WERI-Rb-1 (cell line): Measurements from ENCODE around the gene SNX9.

Source experiments
- DNase-seq: peaks from one replicate; pipeline ENCODE4 v3.0.0-alpha.2; 2020
- H3K27ac ChIP-seq: fragments of 250-450 bp; sonication (Bioruptor Pico); 2 replicates; pipeline ENCODE4 v1.5.1; 2020; ENCODE audit warnings: mild to moderate bottlenecking, moderate library complexity
- H3K27me3 ChIP-seq: fragments of 250-450 bp; sonication (Bioruptor Pico); 2 replicates; pipeline ENCODE4 v1.5.1; 2021; ENCODE audit warnings: mild to moderate bottlenecking, low read depth, moderate library complexity; ENCODE audit not compliant: insufficient read depth, severe bottlenecking
- H3K36me3 ChIP-seq: fragments of 250-450 bp; sonication (Bioruptor Pico); 2 replicates; pipeline ENCODE4 v1.5.1; 2020; ENCODE audit warnings: mild to moderate bottlenecking, moderate library complexity
- H3K4me3 ChIP-seq: 2 replicates; pipeline ENCODE4 v1.5.1; 2011; ENCODE audit warnings: low read depth, mild to moderate bottlenecking, control low read depth, low read length
- H3K9me3 ChIP-seq: fragments of 250-450 bp; sonication (Bioruptor Pico); 2 replicates; pipeline ENCODE4 v1.5.1; 2021; ENCODE audit warnings: mild to moderate bottlenecking, moderate library complexity; ENCODE audit not compliant: severe bottlenecking
- CTCF ChIP-seq: IDR thresholded peaks from 2 replicates; pipeline ENCODE4 v1.5.1; 2011; ENCODE audit warnings: low read depth, mild to moderate bottlenecking, control low read depth, inconsistent platforms, low read length

The SNX9 gene

DNA sequence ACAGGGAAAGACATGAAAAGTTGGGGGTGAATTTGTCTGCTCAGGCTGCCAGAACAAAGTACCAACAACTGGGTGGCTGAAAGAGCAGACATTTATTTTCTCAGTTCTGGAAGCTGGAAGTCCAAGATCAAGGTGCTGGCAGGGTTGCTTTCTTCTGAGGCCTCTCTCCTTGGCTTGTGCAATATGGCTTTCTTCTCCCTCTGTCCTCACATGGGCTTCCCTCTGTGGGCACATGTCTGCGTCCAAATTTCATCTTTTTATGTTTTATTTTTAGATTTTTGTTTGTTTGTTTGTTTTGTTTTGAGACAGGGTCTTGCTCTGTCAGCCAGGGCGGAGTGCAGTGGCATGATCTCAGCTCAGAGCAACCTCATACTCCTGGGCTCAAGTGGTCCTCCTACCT lies 152.4 kb downstream of the SNX9 start:
- no peak for TF ChIP-seq CTCF
- Histone ChIP-seq H3K36me3 (no peaks in the 10 kb centered on the region), H3K9me3 (no peaks in the 10 kb centered on the region), H3K27me3 (no peaks in the 10 kb centered on the region), H3K27ac (no peak overlapping the region), H3K4me3 (no peak overlapping the region)
- DNase-seq = no peak

GRCh38 chr6:157976345-157977175 lies 153.5 kb downstream of the SNX9 start:
- H3K36me3 ChIP-seq = no peaks in the 10 kb centered on the region
- TF ChIP-seq CTCF = no peak
- no peak overlapping the region for H3K27ac ChIP-seq
- DNase-seq = no peak
- H3K27me3 ChIP-seq = no peaks in the 10 kb centered on the region
- no peak overlapping the region for H3K4me3 ChIP-seq
- H3K9me3 ChIP-seq = no peaks in the 10 kb centered on the region

GRCh38 chr6:157977176-157977804 lies 154.2 kb downstream of the SNX9 start:
- no peaks in the 10 kb centered on the region for H3K9me3 ChIP-seq
- DNase-seq = no peak
- H3K27me3 ChIP-seq = no peaks in the 10 kb centered on the region
- H3K27ac ChIP-seq = no peak overlapping the region
- H3K4me3 ChIP-seq = no peak overlapping the region
- TF ChIP-seq CTCF = no peak
- H3K36me3 ChIP-seq = no peaks in the 10 kb centered on the region

GRCh38 chr6:157978021-157978783 lies 155.2 kb downstream of the SNX9 start:
- peak; percentile 21 for DNase-seq
- no peak overlapping the region for H3K4me3 ChIP-seq
- no peak overlapping the region for H3K27ac ChIP-seq
- TF ChIP-seq CTCF = no peak
- H3K27me3 ChIP-seq = no peaks in the 10 kb centered on the region
- H3K9me3 ChIP-seq = no peaks in the 10 kb centered on the region
- no peaks in the 10 kb centered on the region for H3K36me3 ChIP-seq

DNA sequence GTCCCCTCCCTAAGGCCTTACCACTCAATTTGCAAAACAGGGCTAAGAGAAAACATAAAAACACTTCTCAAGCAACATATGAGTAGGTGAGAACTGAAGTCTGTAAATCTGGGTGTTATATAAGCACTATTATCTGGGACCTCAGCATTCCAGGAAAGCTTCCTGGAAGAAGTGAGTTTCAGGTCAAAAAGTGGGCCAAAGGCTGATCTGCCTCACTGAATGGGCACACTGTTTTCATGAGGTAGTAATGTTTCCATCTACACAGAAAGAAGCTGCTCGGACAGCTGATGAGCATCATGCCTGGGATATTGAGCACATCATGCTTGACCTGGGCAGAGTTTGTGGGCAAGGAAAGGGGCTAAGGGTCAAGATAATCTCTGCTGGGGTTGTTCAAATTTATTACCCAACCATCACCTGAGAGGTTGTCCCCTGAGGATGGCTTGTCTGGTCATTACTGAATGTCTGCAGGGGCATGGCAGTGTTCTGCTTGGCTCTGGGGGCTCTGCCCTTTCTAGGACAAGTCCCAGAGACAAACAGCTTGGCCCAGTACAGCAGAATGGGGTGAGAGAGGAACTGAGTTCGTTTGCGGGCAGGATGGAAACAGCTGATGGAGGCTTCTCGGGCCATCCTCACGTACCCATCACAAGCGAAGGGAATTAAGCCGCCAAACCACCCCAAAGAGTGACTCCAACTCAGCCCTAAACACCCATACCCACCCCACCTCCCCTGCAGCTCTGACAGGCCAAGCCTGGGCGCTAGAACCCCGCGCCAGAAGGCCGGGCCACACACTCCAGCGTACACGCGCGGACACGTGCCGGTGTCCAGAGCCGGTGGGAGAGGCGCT lies 157.5 kb downstream of the SNX9 start:
- no peaks in the 10 kb centered on the region for H3K27me3 ChIP-seq
- no peaks in the 10 kb centered on the region for H3K9me3 ChIP-seq
- H3K4me3 ChIP-seq = no peak overlapping the region
- no peak for TF ChIP-seq CTCF
- H3K27ac ChIP-seq = no peak overlapping the region; the same call in 1 of the 2 replicates
- H3K36me3 ChIP-seq = no peaks in the 10 kb centered on the region
- no peak for DNase-seq
